GM21737 (cell line): ENCODE results near the gene GLMN.

Experiments
- ATAC-seq: cut with Tn5 transposase; IDR thresholded peaks from one replicate; pipeline ENCODE4 v1.9.1; 2021; ENCODE audit warnings: mild to moderate bottlenecking, moderate library complexity; ENCODE audit not compliant: unreplicated experiment

GLMN gene

GRCh38 chr1:92203105-92203504, 95.7 kb downstream of the GLMN start:
- no peak for ATAC-seq

- no peak for ATAC-seq
Measured at GRCh38 chr1:92201973-92202372, 96.8 kb downstream of the GLMN start.
